ENCODE measurements around the gene PALB2. TPM values are rescaled to one million over a fixed set of nuclear protein-coding genes. Genes with fewer than 3 reads are reported as not detected.

PALB2 gene
- total RNA-seq, 1 donor from 2014 or later = 10.1 TPM

GRCh38 chr16:23572394-23572793 lies 68.7 kb downstream of the PALB2 start:
- no peaks in the 10 kb centered on the region for H3K9me3 ChIP-seq
- H3K27me3 ChIP-seq = no peaks in the 10 kb centered on the region
- H3K36me3 ChIP-seq = peaks cover 0 to 53% of the 10 kb centered on the region in 2 donors
- no peak for TF ChIP-seq POLR2AphosphoS5 (IDR thresholded peaks at IDR 0.05; ENCODE audit: insufficient read depth in 1 of 2, low read depth in 1 of 2)
- no peak for TF ChIP-seq POLR2A (IDR thresholded peaks at IDR 0.05)
- TF ChIP-seq, protein P1, sequence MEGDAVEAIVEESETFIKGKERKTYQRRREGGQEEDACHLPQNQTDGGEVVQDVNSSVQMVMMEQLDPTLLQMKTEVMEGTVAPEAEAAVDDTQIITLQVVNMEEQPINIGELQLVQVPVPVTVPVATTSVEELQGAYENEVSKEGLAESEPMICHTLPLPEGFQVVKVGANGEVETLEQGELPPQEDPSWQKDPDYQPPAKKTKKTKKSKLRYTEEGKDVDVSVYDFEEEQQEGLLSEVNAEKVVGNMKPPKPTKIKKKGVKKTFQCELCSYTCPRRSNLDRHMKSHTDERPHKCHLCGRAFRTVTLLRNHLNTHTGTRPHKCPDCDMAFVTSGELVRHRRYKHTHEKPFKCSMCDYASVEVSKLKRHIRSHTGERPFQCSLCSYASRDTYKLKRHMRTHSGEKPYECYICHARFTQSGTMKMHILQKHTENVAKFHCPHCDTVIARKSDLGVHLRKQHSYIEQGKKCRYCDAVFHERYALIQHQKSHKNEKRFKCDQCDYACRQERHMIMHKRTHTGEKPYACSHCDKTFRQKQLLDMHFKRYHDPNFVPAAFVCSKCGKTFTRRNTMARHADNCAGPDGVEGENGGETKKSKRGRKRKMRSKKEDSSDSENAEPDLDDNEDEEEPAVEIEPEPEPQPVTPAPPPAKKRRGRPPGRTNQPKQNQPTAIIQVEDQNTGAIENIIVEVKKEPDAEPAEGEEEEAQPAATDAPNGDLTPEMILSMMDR (IDR thresholded peaks at IDR 0.05) = no peak
- intact Hi-C loops (cut with DNase I) = no loop called here
- H3K4me1 ChIP-seq = no peaks in the 10 kb centered on the region
- no peak overlapping the region for H3K27ac ChIP-seq
- no peak for DNase-seq (ENCODE audit: extremely low spot score in 2 of 2)
- no peak overlapping the region for H3K4me3 ChIP-seq

GRCh38 chr16:23571895-23572294 lies 69.2 kb downstream of the PALB2 start:
- peaks cover 0 to 55% of the 10 kb centered on the region in 2 donors for H3K36me3 ChIP-seq
- intact Hi-C loops (cut with DNase I) = no loop called here
- H3K27ac ChIP-seq = no peak overlapping the region
- no peak for TF ChIP-seq POLR2AphosphoS5 (IDR thresholded peaks at IDR 0.05; ENCODE audit: insufficient read depth in 1 of 2, low read depth in 1 of 2)
- TF ChIP-seq, protein P1 (IDR thresholded peaks at IDR 0.05) = no peak
- TF ChIP-seq POLR2A (IDR thresholded peaks at IDR 0.05) = no peak
- H3K27me3 ChIP-seq = no peaks in the 10 kb centered on the region
- H3K4me1 ChIP-seq = no peaks in the 10 kb centered on the region
- no peak for DNase-seq (ENCODE audit: extremely low spot score in 2 of 2)
- H3K9me3 ChIP-seq = no peaks in the 10 kb centered on the region
- no peak overlapping the region for H3K4me3 ChIP-seq

DNA sequence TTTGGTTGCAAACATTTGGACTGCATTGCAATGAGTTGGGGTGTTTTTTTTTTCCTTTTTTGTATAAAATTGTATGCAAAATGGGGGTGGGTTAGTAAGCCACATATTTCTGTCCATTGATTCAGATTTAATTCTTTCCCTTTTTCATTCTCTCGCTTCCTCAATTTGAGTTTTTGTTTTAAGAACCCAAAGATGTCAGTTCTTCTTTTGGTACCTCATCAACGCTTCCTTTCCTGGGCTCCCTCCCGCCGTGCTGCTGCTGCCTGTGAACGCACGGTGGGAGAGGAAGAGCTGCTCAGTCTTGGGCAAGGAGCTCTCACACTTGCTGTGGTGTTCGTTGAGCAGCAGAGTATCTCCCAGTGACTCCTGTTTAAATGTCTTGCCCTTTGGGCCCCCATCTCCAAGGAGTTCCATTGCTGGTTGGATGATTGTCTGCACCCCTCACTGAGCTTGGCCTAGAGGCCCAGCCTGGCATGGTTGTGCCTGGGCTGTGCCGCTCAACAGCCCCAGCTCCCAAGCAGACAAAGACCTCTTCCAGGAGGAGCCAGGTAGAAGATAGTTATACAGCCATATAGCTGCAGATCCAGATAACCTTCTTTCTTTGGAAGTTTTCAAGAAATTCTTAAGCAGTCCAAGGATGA lies 70.0 kb downstream of the PALB2 start:
- TF ChIP-seq POLR2AphosphoS5 (IDR thresholded peaks at IDR 0.05; ENCODE audit: insufficient read depth in 1 of 2, low read depth in 1 of 2) = no peak
- no peak overlapping the region for H3K4me3 ChIP-seq
- H3K27me3 ChIP-seq = no peaks in the 10 kb centered on the region
- peaks cover 0 to 62% of the 10 kb centered on the region in 2 donors for H3K36me3 ChIP-seq
- DNase-seq (ENCODE audit: extremely low spot score in 2 of 2) = no peak
- intact Hi-C loops (cut with DNase I) = no loop called here
- H3K4me1 ChIP-seq = no peaks in the 10 kb centered on the region
- H3K27ac ChIP-seq = no peak overlapping the region
- no peaks in the 10 kb centered on the region for H3K9me3 ChIP-seq

DNA sequence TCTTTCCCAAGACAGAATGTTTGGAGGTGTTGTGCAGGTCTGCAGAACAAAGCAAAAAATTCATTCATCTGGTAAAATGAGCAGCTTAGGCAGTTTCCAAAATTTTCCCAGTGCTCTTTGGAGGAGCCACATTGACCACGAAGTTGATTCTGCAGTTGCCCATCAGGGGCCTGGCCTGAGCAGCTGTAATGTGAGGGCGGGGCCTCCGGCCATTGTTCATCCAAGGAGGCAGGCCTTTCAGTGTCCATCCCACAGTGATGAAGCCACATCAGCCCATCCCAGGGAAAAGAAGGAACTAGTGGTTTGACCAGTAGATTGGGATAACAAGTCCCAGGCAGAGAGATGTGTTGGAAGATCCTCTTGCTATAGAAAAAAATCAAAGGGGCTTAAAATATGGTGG lies 73.5 kb downstream of the PALB2 start:
- peaks cover 8 to 95% of the 10 kb centered on the region in 2 donors for H3K36me3 ChIP-seq
- H3K4me1 ChIP-seq = no peaks in the 10 kb centered on the region
- intact Hi-C loops (cut with DNase I) = no loop called here

GRCh38 chr16:23566724-23567123 lies 74.4 kb downstream of the PALB2 start:
- Histone ChIP-seq H3K36me3 (peaks cover 8 to 95% of the 10 kb centered on the region in 2 donors), H3K27ac (no peak overlapping the region)

More for the DNA sequence above, 73.5 kb downstream of the PALB2 start:
- Histone ChIP-seq H3K27me3 (no peaks in the 10 kb centered on the region), H3K4me3 (no peak overlapping the region), H3K9me3 (no peaks in the 10 kb centered on the region), H3K27ac (no peak overlapping the region)
- TF ChIP-seq, protein P1 (IDR thresholded peaks at IDR 0.05) = no peak
- TF ChIP-seq POLR2AphosphoS5 (IDR thresholded peaks at IDR 0.05; ENCODE audit: insufficient read depth in 1 of 2, low read depth in 1 of 2) (no peak), POLR2A (IDR thresholded peaks at IDR 0.05) (no peak)
- no peak for DNase-seq (ENCODE audit: extremely low spot score in 2 of 2)

More at GRCh38 chr16:23566724-23567123, 74.4 kb downstream of the PALB2 start:
- intact Hi-C loops (cut with DNase I) = no loop called here
- Histone ChIP-seq H3K9me3 (no peaks in the 10 kb centered on the region), H3K27me3 (no peaks in the 10 kb centered on the region), H3K4me1 (no peaks in the 10 kb centered on the region), H3K4me3 (no peak overlapping the region)
- TF ChIP-seq, protein P1 (IDR thresholded peaks at IDR 0.05) = no peak
- TF ChIP-seq POLR2AphosphoS5 (IDR thresholded peaks at IDR 0.05; ENCODE audit: insufficient read depth in 1 of 2, low read depth in 1 of 2) (no peak), POLR2A (IDR thresholded peaks at IDR 0.05) (no peak)
- no peak for DNase-seq (ENCODE audit: extremely low spot score in 2 of 2)

Data from vagina (tissue), 2 donors.